Body of pancreas (tissue), 4 donors: ENCODE measurements around the gene SLC30A1. TPM values are rescaled to one million over a fixed set of nuclear protein-coding genes. Genes with fewer than 3 reads are reported as not detected.

Experiments
- ATAC-seq: fragments of 150-250 bp; one replicate; pipeline ENCODE4 v1.9.1; 2016
- DNase-seq, 4 donors: peaks; one replicate each; pipeline ENCODE4 v3.0.0-alpha.2; 2019
- H3K27ac ChIP-seq, 4 donors: fragments of 200-600 bp; sonication (generic); 1 replicate in 3 of 4; 2 replicates in 1 of 4; pipeline versions ENCODE4 v1.5.1 to v1.6.1; 2016 to 2019; ENCODE audit warnings: mild to moderate bottlenecking in 1 of 4, mixed read lengths in 1 of 4, moderate library complexity in 1 of 4
- H3K27me3 ChIP-seq, 2 donors: fragments of 200-600 bp; sonication (generic); one replicate each; pipeline ENCODE4 v1.6.0; 2016; ENCODE audit warnings: mild to moderate bottlenecking in 1 of 2
- H3K36me3 ChIP-seq, 2 donors: fragments of 200-600 bp; sonication (generic); replicated peaks in 1 of 2; 2 replicates each; pipeline ENCODE4 v1.5.1; 2016; ENCODE audit warnings: low read depth in 2 of 2; ENCODE audit not compliant: insufficient read depth in 1 of 2
- H3K4me1 ChIP-seq: fragments of 200-600 bp; sonication (generic); one replicate; pipeline ENCODE4 v1.6.0; 2016
- H3K4me3 ChIP-seq, 2 donors: fragments of 200-600 bp; sonication (generic); 1 replicate in 1 of 2; 2 replicates in 1 of 2; pipeline ENCODE4 v1.5.1; 2016 to 2019
- H3K9me3 ChIP-seq, 3 donors: fragments of 200-600 bp; sonication (generic); 1 replicate in 2 of 3; 2 replicates in 1 of 3; pipeline ENCODE4 v1.5.1; 2016
- CTCF ChIP-seq, 7 experiments: fragments of 450-650 bp in 4 of 7; fragments of 200-600 bp in 3 of 7; sonication (generic) in 3 of 7; IDR thresholded peaks; one replicate each; pipeline ENCODE4 v1.5.1; 2016 to 2019; ENCODE audit warnings: antibody characterized with exemption in 7 of 7
- POLR2A ChIP-seq, 3 donors: fragments of 450-650 bp; IDR thresholded peaks; one replicate each; pipeline ENCODE4 v1.6.1; 2016; ENCODE audit warnings: antibody characterized with exemption in 3 of 3, mild to moderate bottlenecking in 2 of 3
- WGBS, 2 donors: methylation state at CpG; one replicate each; pipeline ENCODE4 v1.1.5; 2017; 5-methylcytosine and 5-hydroxymethylcytosine counted together
- intact Hi-C: fragments of 100-400 bp; cut with DNase I; formaldehyde crosslinking; loops from one replicate; pipeline ENCODE4 v1.15.1; 2023
- total RNA-seq, 2 donors: library from RNA; depleted of rRNA; stranded (reverse); fragments of >200 nt; gene quantifications; one replicate each; pipeline ENCODE4 v1.1.0, GENCODE V29; 2016

The SLC30A1 gene
- total RNA-seq, 2 donors from 2014 or later: 7.3 to 11.5 TPM

GRCh38 chr1:211580303-211580687, 1.3 kb upstream of the SLC30A1 start:
- intact Hi-C loops: loop anchor here (5.0 kb wide), 1 partner anchor 72 kb away; no protein-coding TSS in a partner anchor
- ATAC-seq (no peak), DNase-seq (peak in 3 of 4 donors; percentile 11 to 14 (median 12))
- no peak overlapping the region for H3K4me3 ChIP-seq
- H3K9me3 ChIP-seq: no peaks in the 10 kb centered on the region
- WGBS, 2 donors: 75 to 88% methylated on average over 1 of the region's 1 CpG
- TF ChIP-seq POLR2A (IDR thresholded peaks at IDR 0.05): no peak
- TF ChIP-seq CTCF (IDR thresholded peaks at IDR 0.05): no peak
- H3K36me3 ChIP-seq: no peaks in the 10 kb centered on the region
- H3K4me1 ChIP-seq: peaks cover 23% of the 10 kb centered on the region
- no peaks in the 10 kb centered on the region for H3K27me3 ChIP-seq
- peak overlapping the region; percentile 90 to 97 (median 94) for H3K27ac ChIP-seq

DNA sequence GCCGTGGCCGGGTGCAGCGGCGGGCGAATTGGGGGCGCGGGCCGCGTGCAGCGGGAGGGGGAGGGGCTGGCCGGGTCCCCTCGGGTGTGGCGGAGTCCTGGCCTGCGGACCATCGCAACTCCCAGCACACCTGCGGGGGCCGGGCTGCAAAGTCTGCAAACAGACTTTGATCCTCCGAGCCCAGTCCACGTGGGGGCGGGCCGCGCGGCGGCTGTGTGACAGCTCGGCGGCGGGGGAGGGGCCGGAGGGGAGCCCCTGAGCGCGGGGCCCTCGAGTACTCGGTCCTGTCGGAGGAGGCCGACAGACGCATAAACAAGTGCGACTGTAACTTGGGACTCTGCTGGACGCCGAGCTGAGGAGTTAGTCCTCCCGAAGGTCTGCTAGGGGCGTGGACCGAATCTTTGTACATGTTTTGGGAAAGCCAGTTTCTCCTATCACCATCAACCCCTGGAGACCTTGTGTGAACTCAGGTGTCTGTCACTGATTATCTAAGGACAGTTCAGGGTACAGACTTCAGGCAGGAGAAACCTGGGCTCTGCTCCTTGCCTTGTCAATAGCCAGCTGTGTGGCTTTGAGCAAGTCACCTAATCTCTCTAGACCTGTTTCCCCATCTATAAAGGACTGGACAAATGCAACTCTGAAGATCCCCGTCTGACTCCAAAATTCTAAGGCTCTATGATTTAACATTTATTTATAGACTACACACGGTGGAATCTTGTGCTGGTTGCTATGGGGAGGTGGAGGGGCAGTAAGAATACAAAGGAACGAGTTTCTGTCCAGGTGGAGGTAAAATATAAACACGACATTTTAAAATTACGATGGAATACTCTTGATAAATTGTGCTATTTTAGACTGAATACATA, 710 bp upstream of the SLC30A1 start:
- Histone ChIP-seq H3K36me3 (no peaks in the 10 kb centered on the region), H3K27ac (peak overlapping the region; percentile 90 to 97 (median 94)), H3K9me3 (no peaks in the 10 kb centered on the region), H3K27me3 (no peaks in the 10 kb centered on the region), H3K4me3 (peak overlapping the region; percentile 63 to 88), H3K4me1 (peaks cover 26% of the 10 kb centered on the region)
- peak; percentile 86 to 93 (median 88) for DNase-seq
- intact Hi-C loops: loop anchor here (5.0 kb wide), 1 partner anchor 73 kb away; no protein-coding TSS in a partner anchor
- WGBS, 2 donors: 3 to 8% methylated on average over 10 to 41 of the region's 46 CpGs
- TF ChIP-seq CTCF (IDR thresholded peaks at IDR 0.05): no peak
- TF ChIP-seq POLR2A (IDR thresholded peaks at IDR 0.05): peak in 2 of 3 donors; percentile 25 to 41
- ATAC-seq: peak; percentile 61

DNA sequence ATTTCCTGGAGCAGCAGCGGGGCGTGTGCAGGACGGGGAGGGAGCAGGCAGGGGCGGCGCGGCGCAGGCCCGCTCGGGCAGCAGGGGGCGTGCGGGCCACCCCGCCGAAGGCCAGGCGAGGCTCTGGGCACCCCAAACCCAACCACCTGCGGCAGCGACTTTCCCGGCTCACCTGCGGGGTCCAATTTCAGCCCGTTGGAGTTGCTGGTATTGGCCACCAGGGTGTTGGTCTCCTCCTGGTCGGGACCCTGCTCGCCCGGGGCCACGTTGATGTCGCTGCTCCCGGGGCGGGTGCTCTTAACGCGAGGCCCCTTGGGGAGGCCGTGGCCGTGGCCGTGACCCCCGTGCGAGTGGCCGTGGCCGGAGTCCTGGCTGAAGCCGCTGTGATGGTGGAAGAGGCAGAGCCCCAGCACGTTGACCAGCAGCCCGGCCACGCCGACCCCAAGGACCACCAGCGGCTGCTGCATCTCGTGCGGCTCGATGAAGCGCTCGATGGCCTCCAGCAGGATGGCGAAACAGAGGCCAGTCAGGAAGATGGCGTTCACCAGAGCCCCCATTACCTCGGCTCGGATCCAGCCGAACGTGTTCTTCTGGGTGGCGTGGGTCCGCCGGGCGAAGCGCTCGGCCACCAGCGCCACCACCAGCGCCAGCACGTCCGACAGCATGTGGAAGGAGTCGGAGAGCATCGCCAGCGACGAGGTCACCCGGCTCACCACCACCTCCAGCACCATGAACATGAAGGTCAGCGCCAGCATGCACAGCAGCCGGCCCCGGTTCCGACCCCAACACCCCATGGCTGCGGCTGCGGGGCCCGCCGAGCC, 932 bp downstream of the SLC30A1 start:
- Histone ChIP-seq H3K27ac (peak overlapping the region; percentile 90 to 97 (median 94)), H3K27me3 (no peaks in the 10 kb centered on the region), H3K36me3 (no peaks in the 10 kb centered on the region), H3K4me1 (peaks cover 41% of the 10 kb centered on the region), H3K9me3 (no peaks in the 10 kb centered on the region), H3K4me3 (peak overlapping the region; percentile 63 to 88)
- 0% methylated on average over 14 to 54 of the region's 75 CpGs for WGBS, 2 donors
- TF ChIP-seq POLR2A (IDR thresholded peaks at IDR 0.05) (peak; percentile 15 to 49 (median 48)), CTCF (IDR thresholded peaks at IDR 0.05) (peak; percentile 78 to 94 (median 82))
- ATAC-seq (peak; percentile 51), DNase-seq (peak; percentile 75 to 85 (median 80))
- intact Hi-C loops: no loop called here

DNA sequence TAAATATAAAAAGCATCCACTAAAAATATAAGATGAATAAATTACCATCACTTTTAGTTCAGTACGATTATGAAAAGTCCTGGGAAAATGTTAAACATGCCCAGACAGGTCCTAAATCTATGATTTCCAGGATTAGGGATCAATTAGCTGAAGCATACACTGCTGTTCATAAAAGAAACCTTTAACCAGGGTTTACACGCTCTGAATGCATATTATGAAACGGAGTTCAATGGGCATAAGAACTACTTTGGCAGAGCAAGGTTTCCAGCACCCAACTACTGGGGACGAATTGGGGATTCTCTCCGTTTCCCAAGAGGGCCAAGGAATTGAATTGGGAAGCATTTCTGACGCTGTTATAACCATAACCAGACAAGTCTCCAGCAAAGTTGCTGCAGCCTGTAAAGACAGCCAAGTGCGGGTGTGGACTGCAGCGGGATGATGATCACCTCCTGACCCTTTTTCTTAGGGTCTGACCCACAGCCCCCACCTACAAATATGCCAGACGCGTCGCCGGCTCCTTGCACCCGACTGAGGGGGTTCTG, 1.6 kb downstream of the SLC30A1 start:
- no peaks in the 10 kb centered on the region for H3K27me3 ChIP-seq
- H3K9me3 ChIP-seq: no peaks in the 10 kb centered on the region
- peak overlapping the region; percentile 63 to 88 for H3K4me3 ChIP-seq
- 0% methylated on average over 5 to 13 of the region's 13 CpGs for WGBS, 2 donors
- ATAC-seq: no peak
- TF ChIP-seq CTCF (IDR thresholded peaks at IDR 0.05): no peak
- no peak for TF ChIP-seq POLR2A (IDR thresholded peaks at IDR 0.05)
- intact Hi-C loops: no loop called here
- H3K36me3 ChIP-seq: no peaks in the 10 kb centered on the region
- peaks cover 44% of the 10 kb centered on the region for H3K4me1 ChIP-seq
- DNase-seq: no peak
- peak overlapping the region; percentile 90 to 97 (median 94) for H3K27ac ChIP-seq
